Fibroblast of the aortic adventitia (primary cell): ENCODE results near the gene PLD3. TPM values are rescaled to one million over a fixed set of nuclear protein-coding genes. Genes with fewer than 3 reads are reported as not detected.

Experiments
- DNase-seq: peaks from one replicate; pipeline ENCODE4 v3.0.0-alpha.2; 2010; ENCODE audit warnings: low read depth
- H3K4me3 ChIP-seq: 2 replicates; pipeline ENCODE4 v1.5.1; 2011; ENCODE audit warnings: low read depth, mild to moderate bottlenecking, control low read depth, low read length, moderate library complexity
- CTCF ChIP-seq: IDR thresholded peaks from 2 replicates; pipeline ENCODE4 v1.5.1; 2011; ENCODE audit warnings: mild to moderate bottlenecking, low read length, control low read depth, inconsistent platforms; ENCODE audit not compliant: insufficient read depth
- small RNA-seq: library from RNA; depleted of rRNA; stranded (forward); fragments of <200 nt; gene quantifications from one replicate; pipeline ENCODE3, GENCODE V24; 2012
- total RNA-seq: library from RNA; depleted of rRNA; stranded (reverse); fragments of >200 nt; gene quantifications from 2 replicates; pipeline ENCODE4 v1.2.3, GENCODE V29; 2012; ENCODE audit warnings: low replicate concordance

Gene PLD3
- total RNA-seq, 1 donor, result 252 TPM

GRCh38 chr19:40422748-40423566, 74.5 kb downstream of the PLD3 start:
- no peak for TF ChIP-seq CTCF
- DNase-seq, result no peak
- peak overlapping the region; percentile 13 for H3K4me3 ChIP-seq

GRCh38 chr19:40423938-40424337, 75.4 kb downstream of the PLD3 start:
- no peak for TF ChIP-seq CTCF
- peak overlapping the region; percentile 62 for H3K4me3 ChIP-seq
- DNase-seq, result no peak

GRCh38 chr19:40424637-40425449, 76.3 kb downstream of the PLD3 start:
- peak; percentile 33 for DNase-seq
- H3K4me3 ChIP-seq, result peak overlapping the region; percentile 98
- no peak for TF ChIP-seq CTCF

GRCh38 chr19:40425450-40426287, 77.2 kb downstream of the PLD3 start, which contains the start of gene SERTAD1:
Gene SERTAD1, minus strand, starts transcription at chr19:40425992. Its CDS starts 2,446 bp downstream, at chr19:40423546.
- peak; percentile 99 for DNase-seq
- H3K4me3 ChIP-seq, result peak within 1 kb of the TSS; percentile 98
- peak; percentile 58 for TF ChIP-seq CTCF

Small RNA genes lying within 50 kb of the gene (small RNA-seq; reads per million reads assigned to genes)
- gene MIR6796 (not detected), gene RF00019 (not detected), gene RNU6-945P (not detected)

Other genes starting within 250 kb of the PLD3 start
- 5.0 and 8.0 TPM in 2 replicates for gene MAP3K10, start 157.3 kb upstream of the PLD3 start, total RNA-seq
- not detected in 2 replicates for gene TTC9B, start 130.3 kb upstream of the PLD3 start, total RNA-seq
- gene CCNP, start 122.0 kb upstream of the PLD3 start, total RNA-seq, result 0.33 TPM in 1 of 2 replicates, not detected in the other
- gene AKT2, start 63.4 kb upstream of the PLD3 start, total RNA-seq, result 124 and 132 TPM in 2 replicates
- 1.2 and 9.1 TPM in 2 replicates for gene C19orf47, start 298 bp upstream of the PLD3 start, total RNA-seq
- 0.18 TPM in 1 of 2 replicates, not detected in the other for gene HIPK4, start 41.5 kb downstream of the PLD3 start, total RNA-seq
- gene PRX, start 64.7 kb downstream of the PLD3 start, total RNA-seq, result 2.0 and 10.2 TPM in 2 replicates
- gene SERTAD1, start 77.3 kb downstream of the PLD3 start, total RNA-seq, result 13.8 and 18.2 TPM in 2 replicates
- gene SERTAD3, start 95.6 kb downstream of the PLD3 start, total RNA-seq, result 6.2 and 24.4 TPM in 2 replicates
- 71.5 and 77.2 TPM in 2 replicates for gene BLVRB, start 117.0 kb downstream of the PLD3 start, total RNA-seq
- 3.5 and 9.5 TPM in 2 replicates for gene SPTBN4, start 118.3 kb downstream of the PLD3 start, total RNA-seq
- 5.7 and 24.9 TPM in 2 replicates for gene SHKBP1, start 228.2 kb downstream of the PLD3 start, total RNA-seq